Endothelial cell of umbilical vein (primary cell): ENCODE measurements around the gene HDAC7.

Experiments
- POLR2A ChIP-seq: IDR thresholded peaks from 2 replicates; pipeline ENCODE4 v1.6.1; 2012; ENCODE audit warnings: low read depth, mild to moderate bottlenecking, control low read depth, low read length
- TF ChIP-seq, protein P1 (sequence below), 2 donors: IDR thresholded peaks; 1 replicate in 1 of 2; 2 replicates in 1 of 2; pipeline ENCODE4 v1.5.1; 2011; ENCODE audit warnings: low read length in 2 of 2, mild to moderate bottlenecking in 2 of 2, moderate library complexity in 2 of 2, control low read depth in 1 of 2, inconsistent platforms in 1 of 2, low read depth in 1 of 2; ENCODE audit not compliant: insufficient read depth in 1 of 2; ENCODE audit errors: extremely low read depth in 1 of 2
- TF ChIP-seq, protein P2 (sequence below): IDR thresholded peaks from 2 replicates; pipeline ENCODE4 v1.6.1; 2011; ENCODE audit not compliant: insufficient read depth, insufficient read length

DNA sequence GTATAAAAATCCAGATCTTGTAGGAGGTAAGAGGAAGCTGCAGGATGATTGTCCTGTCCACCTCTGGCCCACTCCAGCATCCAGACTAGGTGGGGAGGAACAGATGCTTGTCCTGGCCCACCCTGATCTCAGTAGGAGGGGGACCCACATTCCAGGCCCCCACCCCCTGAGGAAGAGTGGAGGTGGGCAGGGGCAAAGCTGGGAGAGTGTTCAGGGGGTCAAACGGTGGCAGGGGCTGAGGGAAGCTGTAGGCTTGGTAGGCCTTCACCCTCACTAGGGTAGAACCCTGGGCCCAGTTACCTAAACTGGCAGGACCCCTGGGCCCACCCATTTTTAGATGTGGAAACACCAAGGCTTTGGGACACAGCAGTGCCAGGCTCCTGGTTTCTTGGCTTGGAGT, 42.6 kb downstream of the HDAC7 start:
- no peak for TF ChIP-seq POLR2A
- TF ChIP-seq, protein P1, sequence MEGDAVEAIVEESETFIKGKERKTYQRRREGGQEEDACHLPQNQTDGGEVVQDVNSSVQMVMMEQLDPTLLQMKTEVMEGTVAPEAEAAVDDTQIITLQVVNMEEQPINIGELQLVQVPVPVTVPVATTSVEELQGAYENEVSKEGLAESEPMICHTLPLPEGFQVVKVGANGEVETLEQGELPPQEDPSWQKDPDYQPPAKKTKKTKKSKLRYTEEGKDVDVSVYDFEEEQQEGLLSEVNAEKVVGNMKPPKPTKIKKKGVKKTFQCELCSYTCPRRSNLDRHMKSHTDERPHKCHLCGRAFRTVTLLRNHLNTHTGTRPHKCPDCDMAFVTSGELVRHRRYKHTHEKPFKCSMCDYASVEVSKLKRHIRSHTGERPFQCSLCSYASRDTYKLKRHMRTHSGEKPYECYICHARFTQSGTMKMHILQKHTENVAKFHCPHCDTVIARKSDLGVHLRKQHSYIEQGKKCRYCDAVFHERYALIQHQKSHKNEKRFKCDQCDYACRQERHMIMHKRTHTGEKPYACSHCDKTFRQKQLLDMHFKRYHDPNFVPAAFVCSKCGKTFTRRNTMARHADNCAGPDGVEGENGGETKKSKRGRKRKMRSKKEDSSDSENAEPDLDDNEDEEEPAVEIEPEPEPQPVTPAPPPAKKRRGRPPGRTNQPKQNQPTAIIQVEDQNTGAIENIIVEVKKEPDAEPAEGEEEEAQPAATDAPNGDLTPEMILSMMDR (IDR thresholded peaks at IDR 0.05; ENCODE audit: extremely low read depth in 1 of 2, insufficient read depth in 1 of 2, low read depth in 1 of 2, low read length in 2 of 2): no peak
- TF ChIP-seq, protein P2, sequence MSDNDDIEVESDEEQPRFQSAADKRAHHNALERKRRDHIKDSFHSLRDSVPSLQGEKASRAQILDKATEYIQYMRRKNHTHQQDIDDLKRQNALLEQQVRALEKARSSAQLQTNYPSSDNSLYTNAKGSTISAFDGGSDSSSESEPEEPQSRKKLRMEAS: no peak
